A549 treated with CORT108297 at 1 μM for 4 hours (cell line): ENCODE measurements around the gene HEATR3. TPM values are rescaled to one million over a fixed set of nuclear protein-coding genes. Genes with fewer than 3 reads are reported as not detected.

Source experiments
- total RNA-seq: library from RNA; stranded (reverse); fragments of 200-300 nt; extraction: Qiagen RNA extraction; gene quantifications from 5 replicates; pipeline ENCODE4 v1.2.3, GENCODE V29; 2022

The HEATR3 gene, protein sequence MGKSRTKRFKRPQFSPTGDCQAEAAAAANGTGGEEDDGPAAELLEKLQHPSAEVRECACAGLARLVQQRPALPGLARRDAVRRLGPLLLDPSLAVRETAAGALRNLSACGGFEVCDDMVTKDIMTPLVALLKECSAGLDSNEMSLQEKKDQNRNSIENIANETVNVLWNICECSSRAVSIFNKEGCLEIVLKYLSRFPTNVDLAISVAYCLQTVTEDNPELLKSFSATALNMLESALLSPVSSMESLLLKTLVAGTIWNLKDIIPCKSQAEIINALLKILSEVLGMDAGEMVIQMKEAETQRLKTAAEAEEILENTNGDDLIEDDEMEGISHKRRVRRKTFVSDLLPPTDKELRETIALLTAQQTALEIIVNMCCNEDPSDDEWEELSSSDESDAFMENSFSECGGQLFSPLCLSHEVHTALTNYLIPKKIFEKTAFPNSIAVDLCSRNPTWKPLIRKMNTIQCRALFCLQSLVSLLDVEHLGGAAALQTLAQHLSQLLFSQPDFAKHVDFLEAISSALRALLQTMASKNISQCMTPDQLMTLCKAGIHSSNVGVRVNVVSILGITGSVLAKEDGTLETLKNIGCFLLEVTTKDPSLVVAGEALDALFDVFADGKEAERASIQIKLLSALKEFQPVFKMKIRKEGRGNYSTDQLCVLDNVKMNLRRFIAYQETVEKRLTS
- 13.5 to 15.9 TPM (median 13.9 TPM) in 5 replicates for total RNA-seq

DNA sequence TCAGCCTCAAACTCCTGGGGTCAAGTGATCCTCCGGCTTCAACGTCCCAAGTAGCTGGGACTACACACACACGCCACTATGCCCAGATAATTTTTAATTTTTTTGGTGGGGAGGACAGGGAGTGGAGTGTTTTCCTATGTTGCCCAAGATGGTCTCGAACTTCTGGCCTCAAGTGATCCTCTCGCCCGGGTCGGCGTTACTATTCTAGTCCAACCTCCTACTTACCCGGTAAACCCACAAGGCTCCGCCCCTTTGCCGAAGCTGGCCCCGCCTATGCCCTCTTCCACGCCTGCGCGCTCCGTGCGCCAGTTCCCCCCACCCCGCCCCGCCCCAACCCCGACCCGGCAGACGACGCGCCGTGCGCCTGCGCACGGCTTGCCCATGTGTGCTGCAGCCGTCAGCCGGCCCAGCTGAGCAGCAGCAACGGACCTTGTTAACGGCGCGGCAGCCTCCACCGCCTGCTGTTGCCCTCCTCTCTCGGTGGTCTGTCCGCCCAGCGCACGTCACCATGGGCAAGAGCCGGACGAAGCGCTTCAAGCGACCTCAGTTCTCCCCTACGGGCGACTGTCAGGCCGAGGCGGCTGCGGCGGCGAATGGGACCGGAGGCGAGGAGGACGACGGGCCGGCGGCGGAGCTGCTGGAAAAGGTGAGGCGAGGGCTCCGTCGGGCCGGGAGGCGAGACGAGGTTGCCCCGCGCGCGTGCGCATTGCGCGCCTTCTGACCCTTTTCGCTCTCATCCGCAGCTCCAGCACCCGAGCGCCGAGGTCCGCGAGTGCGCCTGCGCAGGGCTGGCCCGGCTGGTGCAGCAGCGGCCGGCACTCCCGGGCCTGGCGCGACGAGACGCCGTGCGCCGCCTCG is at the start of gene HEATR3:
Gene HEATR3 (plus strand): TSS at position 347 of the 858 bp plus-strand sequence. CDS start 162 bp downstream, at position 509.

GRCh38 chr16:50024684-50025536 is 40.9 kb upstream of the HEATR3 start, which contains the start of gene CNEP1R1:
TSS of gene CNEP1R1 (plus strand) at chr16:50025225. CDS start at chr16:50025316, 91 bp downstream.

GRCh38 chr16:50152807-50153595 is 87.2 kb downstream of the HEATR3 start, which contains the start of gene TENT4B:
TSS of gene TENT4B (plus strand) at chr16:50153306. CDS start at chr16:50153622, 316 bp downstream.

Other genes starting within 250 kb of the HEATR3 start
- gene ZNF423, start 209.9 kb upstream of the HEATR3 start, total RNA-seq, result 0.06 to 0.46 TPM (median 0.07 TPM) in 5 replicates
- gene CNEP1R1, start 40.7 kb upstream of the HEATR3 start, total RNA-seq, result 17.7 to 20.1 TPM (median 18.5 TPM) in 5 replicates
- gene TENT4B, start 87.3 kb downstream of the HEATR3 start, total RNA-seq, result 9.9 to 11.8 TPM (median 11.5 TPM) in 5 replicates
- 10.4 to 22.1 TPM (median 18.0 TPM) in 5 replicates for gene ADCY7, start 200.6 kb downstream of the HEATR3 start, total RNA-seq